Measurements from ENCODE around the gene RDX. TPM values are rescaled to one million over a fixed set of nuclear protein-coding genes. Genes with fewer than 3 reads are reported as not detected.
"Not testable (repeated sequence)": the region's sequence is repeated elsewhere in the genome, so short reads cannot be mapped to it uniquely, and the experiment has no call there.

RDX gene
- total RNA-seq, 1 donor from 2014 or later, result 103 TPM

GRCh38 chr11:110297726-110298300 is 1.4 kb upstream of the RDX start:
- no peak for TF ChIP-seq CTCF (conservative IDR thresholded peaks at IDR 0.05; ENCODE audit: low read depth, low read length)
- no peak overlapping the region for H3K4me3 ChIP-seq (ENCODE audit: low read depth, low read length)
- DNase-seq (ENCODE audit: low read depth), result no peak

- H3K4me3 ChIP-seq (ENCODE audit: low read depth, low read length), result peak overlapping the region; percentile 83
- TF ChIP-seq CTCF (conservative IDR thresholded peaks at IDR 0.05; ENCODE audit: low read depth, low read length), result no peak
- DNase-seq (ENCODE audit: low read depth), result no peak
Measured at GRCh38 chr11:110297076-110297725, 787 bp upstream of the RDX start.

GRCh38 chr11:110295531-110296225 is 736 bp downstream of the RDX start:
- H3K4me3 ChIP-seq (ENCODE audit: low read depth, low read length), result peak overlapping the region; percentile 83
- no peak for TF ChIP-seq CTCF (conservative IDR thresholded peaks at IDR 0.05; ENCODE audit: low read depth, low read length)
- no peak for DNase-seq (ENCODE audit: low read depth)

- peak overlapping the region; percentile 83 for H3K4me3 ChIP-seq (ENCODE audit: low read depth, low read length)
- no peak for TF ChIP-seq CTCF (conservative IDR thresholded peaks at IDR 0.05; ENCODE audit: low read depth, low read length)
- no peak for DNase-seq (ENCODE audit: low read depth)
Measured at GRCh38 chr11:110295086-110295485, 1.3 kb downstream of the RDX start.

- H3K4me3 ChIP-seq (ENCODE audit: low read depth, low read length), result peak overlapping the region; percentile 83
- TF ChIP-seq CTCF (conservative IDR thresholded peaks at IDR 0.05; ENCODE audit: low read depth, low read length), result no peak
- no peak for DNase-seq (ENCODE audit: low read depth)
Measured at GRCh38 chr11:110294509-110294908, 1.9 kb downstream of the RDX start.

- no peak for DNase-seq (ENCODE audit: low read depth)
- no peak for TF ChIP-seq CTCF (conservative IDR thresholded peaks at IDR 0.05; ENCODE audit: low read depth, low read length)
- H3K4me3 ChIP-seq (ENCODE audit: low read depth, low read length), result peak overlapping the region; percentile 17
Measured at GRCh38 chr11:110293389-110293788, 3.0 kb downstream of the RDX start.

GRCh38 chr11:110292146-110292545 is 4.3 kb downstream of the RDX start:
- H3K4me3 ChIP-seq (ENCODE audit: low read depth, low read length), result not testable (repeated sequence)
- peak; percentile 29 for DNase-seq (ENCODE audit: low read depth)

All from epithelial cell of proximal tubule (primary cell).